GM21825 (cell line): Measurements from ENCODE around the gene MACO1.
"Not testable (repeated sequence)": the region's sequence is repeated elsewhere in the genome, so short reads cannot be mapped to it uniquely, and the experiment has no call there.

Experiments used
- ATAC-seq: cut with Tn5 transposase; IDR thresholded peaks from one replicate; pipeline ENCODE4 v1.9.1; 2021; ENCODE audit warnings: mild to moderate bottlenecking, moderate library complexity; ENCODE audit not compliant: unreplicated experiment

Gene MACO1, protein sequence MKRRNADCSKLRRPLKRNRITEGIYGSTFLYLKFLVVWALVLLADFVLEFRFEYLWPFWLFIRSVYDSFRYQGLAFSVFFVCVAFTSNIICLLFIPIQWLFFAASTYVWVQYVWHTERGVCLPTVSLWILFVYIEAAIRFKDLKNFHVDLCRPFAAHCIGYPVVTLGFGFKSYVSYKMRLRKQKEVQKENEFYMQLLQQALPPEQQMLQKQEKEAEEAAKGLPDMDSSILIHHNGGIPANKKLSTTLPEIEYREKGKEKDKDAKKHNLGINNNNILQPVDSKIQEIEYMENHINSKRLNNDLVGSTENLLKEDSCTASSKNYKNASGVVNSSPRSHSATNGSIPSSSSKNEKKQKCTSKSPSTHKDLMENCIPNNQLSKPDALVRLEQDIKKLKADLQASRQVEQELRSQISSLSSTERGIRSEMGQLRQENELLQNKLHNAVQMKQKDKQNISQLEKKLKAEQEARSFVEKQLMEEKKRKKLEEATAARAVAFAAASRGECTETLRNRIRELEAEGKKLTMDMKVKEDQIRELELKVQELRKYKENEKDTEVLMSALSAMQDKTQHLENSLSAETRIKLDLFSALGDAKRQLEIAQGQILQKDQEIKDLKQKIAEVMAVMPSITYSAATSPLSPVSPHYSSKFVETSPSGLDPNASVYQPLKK

DNA sequence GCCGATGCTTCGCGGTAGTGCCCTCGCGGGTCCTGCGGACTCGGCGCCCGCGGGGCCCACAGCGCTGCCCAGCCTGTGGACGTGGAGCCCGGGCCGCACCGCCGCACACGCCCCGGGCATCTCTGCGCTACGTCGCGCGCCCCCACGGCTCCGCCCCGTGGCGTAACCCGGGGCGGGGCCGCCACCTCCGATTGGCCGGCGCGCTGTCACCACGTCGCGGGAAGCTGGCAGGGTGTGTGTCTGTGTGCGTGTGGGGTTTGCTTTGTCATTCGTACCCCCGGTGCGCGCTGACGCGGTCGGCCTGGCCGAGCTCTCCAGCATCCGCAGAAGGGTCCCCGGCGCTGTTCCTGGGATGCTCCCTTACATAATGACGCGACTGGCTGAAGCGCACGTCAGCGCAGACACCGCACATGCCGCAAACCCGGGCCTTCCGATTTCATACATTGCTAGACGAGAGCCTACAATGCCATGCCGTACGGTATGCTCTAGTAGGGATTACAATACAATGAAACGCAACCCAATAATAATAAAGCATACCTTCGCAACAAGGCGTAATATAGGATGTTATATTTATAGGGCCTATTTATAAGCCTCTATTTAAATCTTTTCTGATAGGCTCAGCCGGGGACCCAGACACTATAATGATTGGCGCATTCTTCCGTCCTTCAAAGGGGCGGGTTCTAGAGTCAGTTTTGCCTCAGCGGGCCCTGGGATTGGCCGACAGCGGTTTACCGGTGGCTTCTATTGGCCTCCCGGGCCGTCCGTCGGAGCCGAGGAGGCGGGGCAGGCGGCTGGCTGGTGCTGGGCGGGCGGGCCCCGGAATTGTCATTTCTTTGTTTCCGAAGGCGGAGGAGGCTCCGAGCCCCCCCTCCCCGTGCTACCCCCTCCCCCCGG lies at the start of gene MACO1:
MACO1 (plus strand) TSS at position 825 of the 894 bp plus-strand sequence. CDS start 202 bp downstream, outside the sequence.
- ATAC-seq, result peak; percentile 78

DNA sequence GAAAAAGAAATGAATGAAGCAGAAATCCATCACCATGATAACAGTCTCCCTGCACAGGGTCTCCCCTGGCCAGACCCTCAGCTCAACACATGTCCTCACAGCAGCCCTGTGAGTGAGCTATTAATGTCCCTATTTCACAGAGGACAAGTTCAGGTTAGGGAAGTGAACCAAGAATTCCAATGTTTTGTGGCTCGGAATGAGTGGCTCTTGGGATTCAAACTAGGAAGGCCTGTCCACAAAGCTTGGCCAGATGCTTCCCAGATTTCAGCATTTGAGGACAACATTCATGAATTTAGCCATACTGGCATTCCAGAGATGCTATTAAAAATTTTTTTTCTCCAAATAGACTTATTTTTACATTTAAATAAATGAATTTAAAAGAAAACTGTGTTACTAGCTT lies 48.2 kb upstream of the MACO1 start:
- not testable (repeated sequence) for ATAC-seq

DNA sequence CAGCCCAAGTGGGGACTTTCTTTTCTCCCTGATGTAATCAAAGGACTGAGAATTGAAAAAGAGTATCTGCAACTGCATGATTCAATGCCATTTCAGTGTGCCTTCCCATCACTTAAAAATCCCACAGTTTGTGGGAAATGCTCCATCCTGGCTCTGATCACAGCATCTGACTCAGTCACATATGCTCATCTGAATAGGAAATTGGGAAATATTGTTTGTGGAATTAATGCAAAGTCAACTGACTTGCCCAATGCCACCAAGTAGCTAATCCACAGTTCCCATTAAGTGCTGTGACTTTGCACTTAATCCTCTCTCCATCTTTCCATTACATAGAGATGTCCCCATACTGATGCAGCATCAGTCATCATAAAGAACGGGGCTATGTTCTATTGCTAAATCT lies 47.6 kb upstream of the MACO1 start:
- ATAC-seq, result not testable (repeated sequence)

DNA sequence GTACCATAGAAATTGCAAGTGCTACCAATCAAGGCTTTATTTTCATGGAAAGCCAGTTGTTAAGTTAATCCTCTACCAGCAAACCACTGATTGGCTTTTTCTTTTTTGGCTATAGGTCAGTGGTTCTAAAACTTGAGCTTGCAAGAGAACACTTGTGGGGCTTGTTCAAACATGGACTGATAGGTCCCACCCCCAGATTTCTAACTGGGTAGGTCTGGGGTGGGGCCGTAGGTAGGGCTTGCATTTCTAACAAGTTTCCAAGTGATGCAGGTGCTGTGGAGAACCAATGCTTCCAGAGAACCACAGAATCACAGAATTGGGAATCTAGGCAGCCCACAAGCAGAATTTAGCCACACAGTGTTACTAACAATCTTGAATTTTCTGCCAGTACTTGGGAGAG lies 46.8 kb upstream of the MACO1 start:
- ATAC-seq, result not testable (repeated sequence)

DNA sequence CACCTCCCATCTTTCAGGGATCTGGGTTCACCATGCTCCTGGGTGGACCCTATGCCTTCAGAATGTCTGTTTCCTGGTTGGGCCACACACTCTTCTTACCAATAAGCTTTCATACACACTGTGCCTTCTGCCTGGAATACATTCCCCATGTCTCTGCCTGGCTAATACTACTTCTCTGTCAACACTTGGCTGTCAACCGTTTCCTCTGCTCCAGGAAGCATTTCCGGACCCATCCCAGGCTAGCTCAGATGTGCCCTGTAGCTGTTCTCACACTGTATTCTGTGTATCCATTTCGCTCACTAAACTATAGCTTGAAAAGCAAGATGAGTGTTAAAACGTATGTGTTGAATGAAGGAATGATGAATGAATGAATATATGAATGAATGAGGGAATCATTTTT lies 43.6 kb upstream of the MACO1 start:
- not testable (repeated sequence) for ATAC-seq

DNA sequence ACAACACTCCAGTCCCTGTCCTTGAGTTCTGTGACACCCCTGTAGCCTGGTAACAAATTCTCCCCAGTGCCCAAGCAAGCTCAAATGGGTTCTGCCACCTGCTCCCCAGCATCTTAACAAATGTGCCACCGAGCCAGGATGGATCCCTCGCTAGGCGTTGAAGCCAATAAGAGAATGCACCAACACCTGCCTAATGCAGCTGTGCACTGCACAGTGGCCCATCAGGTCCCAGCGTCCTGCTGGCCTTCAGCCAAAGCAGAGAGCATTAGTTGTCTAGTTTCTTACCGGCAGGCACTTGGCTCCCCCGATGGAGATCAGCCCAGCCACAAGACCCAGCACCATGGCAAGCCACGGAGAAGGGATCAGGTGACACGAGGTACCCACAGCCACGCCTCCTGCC lies 42.0 kb upstream of the MACO1 start:
- ATAC-seq, result not testable (repeated sequence)

DNA sequence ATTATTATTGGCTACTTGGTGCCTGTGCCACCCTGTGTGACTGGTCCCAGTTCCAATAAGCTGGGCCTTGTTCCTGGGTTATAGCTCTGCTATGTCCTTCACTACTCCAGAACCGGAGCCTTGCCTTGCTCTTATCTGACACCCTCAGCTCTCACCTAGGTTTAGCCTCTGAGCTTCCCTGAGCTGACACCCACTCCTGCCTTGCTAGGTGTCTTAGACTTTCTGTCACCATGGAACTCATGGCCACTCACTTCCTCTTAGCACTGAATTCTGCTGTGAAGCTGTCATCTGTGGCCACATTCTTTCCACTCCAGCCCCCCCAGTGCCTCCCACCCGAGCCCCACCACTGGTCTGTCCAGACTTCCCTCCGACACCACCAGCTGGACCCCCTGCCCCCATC lies 41.0 kb upstream of the MACO1 start:
- ATAC-seq, result not testable (repeated sequence)

DNA sequence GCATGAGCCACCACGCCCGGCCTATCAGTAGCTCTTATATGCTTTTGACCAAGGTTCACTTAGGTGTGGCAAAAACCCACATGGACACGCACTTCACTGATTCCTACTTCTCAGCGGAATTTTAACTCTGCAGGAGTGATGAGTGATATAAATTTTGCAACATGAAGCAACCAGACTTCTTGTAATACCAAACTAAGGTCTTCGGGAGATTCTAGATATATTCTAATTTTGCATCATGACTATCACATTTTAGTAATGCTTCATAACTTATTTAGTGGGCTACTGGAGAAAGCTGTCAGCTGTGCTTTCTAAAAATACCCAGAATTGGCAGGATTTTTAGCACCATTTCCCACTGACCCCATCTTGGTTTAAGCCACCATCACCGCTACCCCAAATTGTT lies 37.9 kb upstream of the MACO1 start:
- no peak for ATAC-seq

DNA sequence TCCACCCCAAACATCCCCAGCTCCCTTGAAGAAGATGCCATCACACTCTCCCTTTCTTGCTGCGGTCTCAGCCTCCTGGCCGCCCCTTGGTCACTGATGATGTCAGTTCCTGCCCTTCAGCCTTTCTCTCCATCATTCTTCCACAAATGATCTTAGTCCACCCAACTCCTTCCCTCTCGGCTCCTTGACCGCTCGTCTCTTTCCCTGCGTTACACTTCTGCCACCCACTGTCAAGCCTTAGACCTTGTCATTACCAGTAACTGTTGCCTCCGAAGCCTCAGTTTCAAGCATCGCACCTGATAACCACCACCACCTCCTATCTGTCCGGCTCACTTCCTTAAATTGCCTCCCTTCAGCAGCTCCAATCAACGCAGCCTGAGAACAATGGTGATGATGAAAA lies 33.1 kb upstream of the MACO1 start:
- ATAC-seq, result not testable (repeated sequence)

DNA sequence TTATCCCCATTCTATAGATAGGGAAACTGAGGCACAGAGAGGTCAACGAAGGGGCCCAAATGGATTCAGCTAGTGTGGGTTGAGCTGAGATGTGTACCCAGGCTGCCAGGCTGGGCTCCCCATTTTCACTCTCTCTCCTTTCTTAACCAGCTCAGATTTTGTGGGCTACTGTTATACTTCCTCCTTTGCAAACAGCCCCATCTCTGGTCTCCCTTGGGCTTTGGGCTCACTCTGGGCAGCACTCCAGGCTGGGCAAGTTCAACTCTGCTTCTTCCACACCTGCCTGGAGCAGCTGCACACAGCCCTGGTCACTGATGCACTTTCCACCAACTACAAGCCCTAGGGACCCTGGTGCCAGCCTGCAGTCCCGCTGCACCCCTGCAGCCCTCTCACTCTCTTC lies 32.6 kb upstream of the MACO1 start:
- not testable (repeated sequence) for ATAC-seq

DNA sequence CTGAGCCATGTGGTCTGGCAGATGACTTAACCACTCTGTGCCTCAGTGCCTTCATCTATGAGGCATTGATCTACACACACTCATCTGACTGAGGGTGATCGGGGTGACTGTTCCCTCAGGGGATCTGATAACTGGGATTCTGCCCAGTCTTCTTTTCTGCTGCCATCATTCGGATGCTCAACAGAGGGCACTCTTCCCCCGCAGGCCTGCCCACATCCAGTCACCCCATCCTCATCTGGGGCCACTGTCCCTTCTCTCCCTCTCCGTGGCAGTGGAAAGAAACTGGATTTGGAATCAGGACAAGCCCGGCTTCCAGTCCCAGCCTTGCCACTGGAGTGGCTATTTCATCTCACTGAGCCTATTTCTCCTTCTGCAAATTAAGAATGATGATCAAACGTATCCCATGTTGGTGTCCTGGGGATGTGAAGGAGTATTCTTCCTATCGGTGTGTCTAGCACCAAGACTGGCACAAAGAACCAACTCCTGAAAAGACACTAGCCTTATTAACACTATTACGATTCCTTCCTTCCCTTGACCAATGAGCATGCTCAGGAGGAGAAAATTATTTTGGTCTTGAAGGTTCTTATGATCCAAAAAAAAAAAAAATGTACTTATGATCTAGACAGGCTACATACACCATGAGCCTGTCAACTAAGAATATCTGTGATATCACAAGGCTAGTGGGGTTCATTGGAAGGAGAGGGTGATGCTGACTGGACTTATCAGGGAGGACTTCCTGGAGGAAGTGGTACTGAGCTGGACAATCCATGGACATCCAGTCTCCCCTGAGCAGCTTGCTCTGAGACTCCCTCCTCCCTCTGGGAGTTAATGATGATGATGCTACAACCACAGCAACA lies 27.5 kb upstream of the MACO1 start:
- ATAC-seq, result not testable (repeated sequence)

DNA sequence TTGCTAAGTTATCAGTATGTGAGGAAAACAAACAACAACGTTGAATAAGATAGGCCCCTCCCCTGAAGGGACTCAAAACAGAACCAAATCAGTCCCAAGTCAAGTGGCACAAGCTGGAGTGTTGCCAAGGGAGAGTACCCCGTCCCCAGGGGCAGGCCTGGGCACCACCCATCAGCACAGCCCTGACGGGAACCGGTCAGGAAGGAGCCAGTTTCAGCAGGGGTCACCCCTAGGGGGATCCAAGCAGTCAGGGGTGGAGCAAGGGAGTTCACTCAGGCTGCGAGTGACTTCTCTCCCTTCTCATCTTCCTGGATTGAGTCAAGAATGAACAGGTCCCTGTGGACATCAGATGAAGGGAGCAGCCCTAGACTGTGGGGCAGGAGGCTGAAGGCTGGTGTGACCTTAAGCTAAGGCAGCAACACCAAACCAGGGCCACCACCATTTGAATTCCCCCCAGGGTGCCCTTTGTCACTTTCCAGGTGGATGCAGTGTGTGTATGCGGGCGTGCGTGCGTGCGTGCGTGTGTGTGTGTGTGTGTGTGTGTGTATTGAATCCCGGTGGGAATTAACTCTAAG lies 24.9 kb upstream of the MACO1 start:
- ATAC-seq, result not testable (repeated sequence)

DNA sequence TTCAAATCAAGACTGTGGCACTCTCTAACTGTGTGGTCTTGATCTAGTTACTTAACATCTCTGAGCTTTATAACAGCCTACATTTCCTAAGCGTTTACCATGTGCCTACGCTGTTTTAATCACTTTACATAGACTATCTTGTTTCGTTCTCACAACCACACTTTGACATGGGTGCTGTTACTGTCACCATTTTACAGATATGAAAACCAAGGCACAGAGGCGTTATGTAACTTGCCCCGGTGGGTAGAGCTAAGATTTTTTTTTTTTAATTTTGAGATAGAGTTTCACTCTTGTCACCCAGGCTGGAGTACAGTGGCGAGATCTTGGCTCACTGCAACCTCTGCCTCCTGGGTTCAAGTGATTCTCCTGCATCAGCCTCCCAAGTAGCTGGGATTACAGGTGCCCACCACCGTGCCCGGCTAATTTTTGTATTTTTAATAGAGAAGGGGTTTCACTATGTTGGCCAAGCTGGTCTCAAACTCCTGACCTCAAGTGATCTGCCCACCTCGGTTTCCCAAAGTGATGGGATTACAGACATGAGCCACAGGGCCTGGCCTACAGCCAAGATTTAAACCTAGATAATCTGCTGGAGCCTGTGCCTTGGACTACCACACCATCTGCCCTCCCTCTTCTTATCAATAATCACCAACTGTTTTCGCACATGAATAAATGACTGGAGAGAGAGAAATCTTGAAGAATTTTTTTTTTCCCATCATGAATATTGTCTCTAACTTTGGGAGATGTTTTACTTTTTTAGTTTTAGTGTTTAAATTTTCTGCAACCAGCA lies 20.9 kb upstream of the MACO1 start:
- not testable (repeated sequence) for ATAC-seq

DNA sequence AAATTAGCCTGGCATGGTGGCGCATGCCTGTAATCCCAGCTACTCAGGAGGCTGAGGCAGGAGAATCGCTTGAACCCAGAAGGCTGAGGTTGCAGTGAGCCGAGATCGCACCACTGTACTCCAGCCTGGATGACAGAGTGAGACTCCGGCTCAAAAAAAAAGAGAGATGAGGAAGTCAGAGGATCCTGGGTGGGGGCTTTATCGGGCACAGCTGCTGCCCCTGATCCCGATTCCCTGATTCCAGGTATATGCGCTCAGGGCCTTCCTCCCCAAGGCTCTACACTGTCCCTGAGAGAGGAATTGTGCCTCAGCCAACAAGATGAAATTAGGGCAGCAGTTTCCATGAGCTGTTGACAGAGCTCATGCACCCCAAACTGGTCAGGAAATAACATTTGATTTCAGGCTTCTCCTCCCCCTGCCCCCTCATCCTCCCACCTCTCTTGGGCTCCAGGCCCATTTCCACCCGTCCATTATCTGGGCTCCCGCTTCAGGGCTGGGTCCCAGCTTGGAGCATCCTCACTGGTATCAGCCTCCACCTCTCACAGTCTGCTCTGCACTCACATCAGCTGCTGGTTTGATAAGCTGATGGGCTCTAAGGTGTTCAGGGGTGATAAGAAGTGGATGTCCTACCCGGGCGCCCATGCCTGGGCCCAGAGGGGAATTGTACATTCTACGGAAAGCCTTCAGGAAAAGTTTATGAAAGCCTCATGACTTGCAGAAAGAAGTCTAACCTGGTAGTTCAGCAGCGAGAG lies 17.6 kb upstream of the MACO1 start:
- not testable (repeated sequence) for ATAC-seq

DNA sequence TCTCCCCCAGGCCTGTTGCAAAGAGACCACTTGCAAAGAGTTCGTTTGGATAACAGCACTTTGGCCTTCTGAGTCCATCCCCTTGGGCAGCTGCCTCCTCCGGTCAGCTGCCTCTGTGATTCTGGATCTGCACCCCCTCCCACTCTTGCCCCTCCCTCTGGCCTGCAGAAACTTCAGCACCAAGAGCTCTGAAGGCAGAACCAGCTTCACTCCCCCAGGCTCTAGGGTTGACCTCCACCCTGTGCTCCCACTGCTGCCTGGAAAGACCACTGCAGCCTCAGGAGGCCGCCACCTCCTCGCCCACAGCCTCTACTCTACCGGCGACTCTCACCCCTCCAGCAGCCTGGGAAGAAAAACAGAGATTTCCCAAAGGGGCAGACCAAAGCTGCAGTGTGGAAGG lies 16.5 kb upstream of the MACO1 start:
- not testable (repeated sequence) for ATAC-seq

DNA sequence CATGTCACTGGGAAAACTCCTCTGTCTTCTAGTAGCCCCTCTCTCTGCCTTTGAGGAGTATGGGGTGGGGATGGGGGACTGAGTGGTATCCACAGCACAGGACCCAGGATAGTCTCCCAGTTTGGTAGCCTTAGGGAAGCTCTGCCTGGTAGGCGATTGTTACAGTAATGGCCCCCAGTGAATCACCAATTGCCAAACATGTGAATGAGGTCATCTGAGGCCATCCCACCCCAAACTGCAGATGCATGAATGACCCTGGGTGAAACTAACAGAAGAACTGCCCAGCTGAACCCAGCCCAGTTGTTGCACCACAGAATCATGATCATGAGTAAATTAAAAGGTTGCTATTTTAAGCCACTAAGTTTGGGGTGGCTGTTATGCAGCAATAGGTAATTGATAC lies 16.1 kb upstream of the MACO1 start:
- ATAC-seq, result not testable (repeated sequence)

DNA sequence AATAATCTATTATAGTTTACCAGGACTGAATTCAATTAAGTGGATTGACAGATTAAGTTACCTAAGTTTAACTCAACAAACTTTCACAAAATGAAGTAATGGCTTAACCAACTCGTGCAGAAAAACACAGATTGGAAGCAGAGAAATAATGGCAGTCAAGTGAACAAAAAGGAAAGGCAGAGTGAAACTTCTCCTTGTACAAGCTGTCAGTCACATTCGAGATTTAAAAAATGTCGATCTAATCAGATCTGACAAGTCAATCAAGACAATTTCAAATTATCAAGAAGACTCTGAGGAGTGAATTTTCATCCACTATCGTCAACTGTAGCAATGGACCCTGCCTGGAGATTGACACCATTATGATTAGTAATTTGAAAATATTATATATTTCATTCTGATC lies 13.4 kb upstream of the MACO1 start:
- ATAC-seq, result not testable (repeated sequence)

DNA sequence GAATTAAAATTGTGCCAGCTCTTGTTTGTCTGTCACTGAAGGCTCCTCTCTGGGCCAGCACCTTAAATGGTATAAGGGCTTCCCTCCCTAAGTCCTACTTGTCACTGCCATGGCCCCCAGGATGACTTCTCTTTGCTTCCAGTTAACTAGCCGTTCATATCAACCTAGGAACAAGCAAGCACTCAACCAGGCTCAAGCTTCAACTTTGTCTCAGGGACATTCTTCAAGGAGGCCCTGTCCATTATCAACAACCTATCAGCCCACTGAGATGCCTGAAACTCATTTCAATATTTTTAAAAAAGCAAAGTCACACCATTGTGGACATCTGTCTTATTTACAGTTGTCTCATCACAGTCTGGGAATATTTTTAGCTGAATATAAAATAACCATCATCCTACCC lies 11.4 kb upstream of the MACO1 start:
- not testable (repeated sequence) for ATAC-seq
